H9 (cell line): Measurements from ENCODE around the gene PPP2CA. TPM values are rescaled to one million over a fixed set of nuclear protein-coding genes. Genes with fewer than 3 reads are reported as not detected.

ENCODE experiments used
- DNase-seq: peaks from one replicate; pipeline ENCODE4 v3.0.0-alpha.2; 2017
- H2AFZ ChIP-seq: one replicate; pipeline ENCODE4 v1.6.1; 2013; ENCODE audit warnings: mild to moderate bottlenecking, low read length, control low read depth, moderate library complexity
- H2AK5ac ChIP-seq: 2 replicates; pipeline ENCODE4 v1.6.1; 2013; ENCODE audit warnings: low read length, control low read depth, mixed read lengths; ENCODE audit not compliant: insufficient read length
- H2BK120ac ChIP-seq: one replicate; pipeline ENCODE4 v1.6.1; 2013; ENCODE audit warnings: low read depth, mild to moderate bottlenecking, low read length, control low read depth, inconsistent platforms; ENCODE audit not compliant: poor library complexity, severe bottlenecking
- H2BK12ac ChIP-seq: 2 replicates; pipeline ENCODE4 v1.6.1; 2013; ENCODE audit warnings: low read length, control low read depth, mixed read lengths, low read depth; ENCODE audit not compliant: insufficient read length
- H2BK15ac ChIP-seq: 2 replicates; pipeline ENCODE4 v1.6.1; 2013; ENCODE audit warnings: low read depth, low read length, control low read depth
- H2BK20ac ChIP-seq: one replicate; pipeline ENCODE4 v1.6.1; 2013; ENCODE audit warnings: low read depth, mild to moderate bottlenecking, low read length, control low read depth, inconsistent platforms; ENCODE audit not compliant: poor library complexity, severe bottlenecking
- H2BK5ac ChIP-seq: 2 replicates; pipeline ENCODE4 v1.6.1; 2013; ENCODE audit warnings: low read length, control low read depth, mixed read lengths; ENCODE audit not compliant: insufficient read length
- H3K14ac ChIP-seq: 2 replicates; pipeline ENCODE4 v1.6.1; 2013; ENCODE audit warnings: low read length, control low read depth; ENCODE audit not compliant: insufficient read depth
- H3K18ac ChIP-seq: 2 replicates; pipeline ENCODE4 v1.6.1; 2013; ENCODE audit warnings: low read depth, mild to moderate bottlenecking, mixed read lengths, low read length, control low read depth; ENCODE audit not compliant: insufficient read length
- H3K23ac ChIP-seq: 2 replicates; pipeline ENCODE4 v1.6.1; 2013; ENCODE audit warnings: low read length, control low read depth, mixed read lengths, low read depth; ENCODE audit not compliant: insufficient read length
- H3K23me2 ChIP-seq: 2 replicates; pipeline ENCODE4 v1.6.1; 2013; ENCODE audit warnings: low read depth, mild to moderate bottlenecking, mixed read lengths, low read length, control low read depth; ENCODE audit not compliant: insufficient read length, poor library complexity, severe bottlenecking
- H3K27ac ChIP-seq: 2 replicates; pipeline ENCODE4 v1.5.1; 2013; ENCODE audit warnings: low read length, control low read depth, mixed read lengths, low read depth; ENCODE audit not compliant: insufficient read length
- H3K27me3 ChIP-seq: 2 replicates; pipeline ENCODE4 v1.6.1; 2013; ENCODE audit warnings: low read length, control low read depth, inconsistent platforms; ENCODE audit not compliant: insufficient read depth
- H3K4ac ChIP-seq: 2 replicates; pipeline ENCODE4 v1.6.1; 2013; ENCODE audit warnings: low read depth, mild to moderate bottlenecking, control low read depth, inconsistent platforms, low read length, moderate library complexity
- H3K4me1 ChIP-seq: 2 replicates; pipeline ENCODE4 v1.6.1; 2013; ENCODE audit warnings: low read length, control low read depth, inconsistent platforms; ENCODE audit not compliant: insufficient read depth
- H3K4me2 ChIP-seq: 2 replicates; pipeline ENCODE4 v1.6.1; 2013; ENCODE audit warnings: low read length, control low read depth, mixed read lengths; ENCODE audit not compliant: insufficient read length, insufficient read depth
- H3K56ac ChIP-seq: 2 replicates; pipeline ENCODE4 v1.6.1; 2013; ENCODE audit warnings: low read depth, mild to moderate bottlenecking, mixed read lengths, low read length, control low read depth; ENCODE audit not compliant: insufficient read length
- H3K79me1 ChIP-seq: 2 replicates; pipeline ENCODE4 v1.6.1; 2013; ENCODE audit warnings: low read depth, mild to moderate bottlenecking, moderate library complexity, low read length, control low read depth, inconsistent platforms; ENCODE audit not compliant: insufficient read depth, poor library complexity, severe bottlenecking
- H3K79me2 ChIP-seq: 2 replicates; pipeline ENCODE4 v1.6.1; 2013; ENCODE audit warnings: low read length, control low read depth, inconsistent platforms; ENCODE audit not compliant: insufficient read depth
- H3K9ac ChIP-seq: 2 replicates; pipeline ENCODE4 v1.6.1; 2013; ENCODE audit warnings: low read length, control low read depth, mixed read lengths; ENCODE audit not compliant: insufficient read length; ENCODE audit errors: extremely low read depth
- H3K9me3 ChIP-seq: one replicate; pipeline ENCODE4 v1.6.1; 2013; ENCODE audit warnings: low read depth, low read length, inconsistent platforms; ENCODE audit not compliant: control insufficient read depth
- H3T11ph ChIP-seq: one replicate; pipeline ENCODE4 v1.6.1; 2013; ENCODE audit warnings: mild to moderate bottlenecking, low read length, control low read depth, inconsistent platforms
- H4K20me1 ChIP-seq: one replicate; pipeline ENCODE4 v1.6.1; 2013; ENCODE audit not compliant: control insufficient read depth, insufficient read length, insufficient read depth
- H4K5ac ChIP-seq: 2 replicates; pipeline ENCODE4 v1.6.1; 2013; ENCODE audit warnings: low read depth, mild to moderate bottlenecking, mixed read lengths, low read length, control low read depth; ENCODE audit not compliant: insufficient read length
- H4K8ac ChIP-seq: replicated peaks from 2 replicates; pipeline ENCODE4 v1.6.1; 2013; ENCODE audit warnings: low read length, control low read depth, mixed read lengths, low read depth; ENCODE audit not compliant: insufficient read length
- H4K91ac ChIP-seq: 2 replicates; pipeline ENCODE4 v1.6.1; 2013; ENCODE audit warnings: low read depth, mild to moderate bottlenecking, moderate library complexity, mixed read lengths, low read length, control low read depth; ENCODE audit not compliant: insufficient read length
- H3K27ac Mint-ChIP-seq, 3 experiments: 2 replicates in 2 of 3; 3 replicates in 1 of 3; pipeline ENCODE4 v1.8.0; 2020 to 2021; ENCODE audit warnings: mixed read lengths in 3 of 3, mild to moderate bottlenecking in 1 of 3, moderate library complexity in 1 of 3
- H3K27me3 Mint-ChIP-seq: 2 replicates; pipeline ENCODE4 v1.8.0; 2021; ENCODE audit warnings: low read depth, mild to moderate bottlenecking, moderate library complexity, mixed read lengths
- H3K36me3 Mint-ChIP-seq, 3 experiments: 2 replicates in 2 of 3; 3 replicates in 1 of 3; pipeline ENCODE4 v1.8.0; 2020 to 2021; ENCODE audit warnings: low read depth in 3 of 3, mixed read lengths in 3 of 3; ENCODE audit not compliant: insufficient read depth in 1 of 3
- H3K4me1 Mint-ChIP-seq, 2 experiments: 2 replicates each; pipeline ENCODE4 v1.8.0; 2020; ENCODE audit warnings: mixed read lengths in 2 of 2
- H3K4me3 Mint-ChIP-seq, 2 experiments: 2 replicates in 1 of 2; 3 replicates in 1 of 2; pipeline ENCODE4 v1.8.0; 2020 to 2021; ENCODE audit warnings: mild to moderate bottlenecking in 2 of 2, mixed read lengths in 2 of 2, moderate library complexity in 1 of 2
- H3K9me3 Mint-ChIP-seq, 2 experiments: 2 replicates in 1 of 2; 3 replicates in 1 of 2; pipeline ENCODE4 v1.8.0; 2020; ENCODE audit warnings: mild to moderate bottlenecking in 2 of 2, mixed read lengths in 2 of 2, moderate library complexity in 1 of 2
- total RNA-seq: library from RNA; stranded (reverse); gene quantifications from 2 replicates; pipeline ENCODE4 v1.2.1, GENCODE V29; 2021
- TF ChIP-seq, protein P1 (sequence below): fragments of 200-600 bp; sonication (generic); conservative IDR thresholded peaks from 3 replicates; pipeline ENCODE4 v1.8.0; 2021; ENCODE audit warnings: antibody characterized with exemption, mild to moderate bottlenecking

PPP2CA gene
- total RNA-seq, 1 experiment from 2014 or later: 244 TPM

DNA sequence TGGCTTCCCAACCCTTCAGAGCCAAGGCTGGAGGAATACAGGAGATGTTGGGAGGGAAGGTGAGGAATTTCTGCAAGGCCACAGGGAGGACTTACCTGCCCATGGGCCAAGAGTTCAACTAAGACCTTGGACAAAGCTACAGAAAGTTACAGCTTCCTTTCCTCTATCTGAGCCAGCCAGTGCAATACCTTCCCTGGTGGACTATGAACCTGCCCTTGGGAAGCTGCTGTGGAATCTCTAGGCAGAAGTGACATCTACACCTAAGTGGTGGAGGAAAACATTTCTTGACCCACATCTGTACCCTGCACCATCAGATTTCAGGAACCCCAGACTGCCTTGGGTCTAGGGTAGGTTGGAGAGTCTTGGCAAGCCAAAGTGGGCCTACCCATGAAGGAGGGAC lies 42.4 kb downstream of the PPP2CA start:
- H3K27ac ChIP-seq: no peak overlapping the region
- no peak overlapping the region for H4K91ac ChIP-seq
- no peak overlapping the region for H3K18ac ChIP-seq
- H2AK5ac ChIP-seq: no peak overlapping the region
- H3K23me2 ChIP-seq: no peaks in the 10 kb centered on the region
- H3K9me3 Mint-ChIP-seq: no peaks in the 10 kb centered on the region
- H4K20me1 ChIP-seq: no peaks in the 10 kb centered on the region
- H2BK20ac ChIP-seq: no peak overlapping the region
- H3K27me3 Mint-ChIP-seq: no peaks in the 10 kb centered on the region; the same call in 1 of the 2 replicates
- no peak overlapping the region for H3K23ac ChIP-seq
- TF ChIP-seq, protein P1, sequence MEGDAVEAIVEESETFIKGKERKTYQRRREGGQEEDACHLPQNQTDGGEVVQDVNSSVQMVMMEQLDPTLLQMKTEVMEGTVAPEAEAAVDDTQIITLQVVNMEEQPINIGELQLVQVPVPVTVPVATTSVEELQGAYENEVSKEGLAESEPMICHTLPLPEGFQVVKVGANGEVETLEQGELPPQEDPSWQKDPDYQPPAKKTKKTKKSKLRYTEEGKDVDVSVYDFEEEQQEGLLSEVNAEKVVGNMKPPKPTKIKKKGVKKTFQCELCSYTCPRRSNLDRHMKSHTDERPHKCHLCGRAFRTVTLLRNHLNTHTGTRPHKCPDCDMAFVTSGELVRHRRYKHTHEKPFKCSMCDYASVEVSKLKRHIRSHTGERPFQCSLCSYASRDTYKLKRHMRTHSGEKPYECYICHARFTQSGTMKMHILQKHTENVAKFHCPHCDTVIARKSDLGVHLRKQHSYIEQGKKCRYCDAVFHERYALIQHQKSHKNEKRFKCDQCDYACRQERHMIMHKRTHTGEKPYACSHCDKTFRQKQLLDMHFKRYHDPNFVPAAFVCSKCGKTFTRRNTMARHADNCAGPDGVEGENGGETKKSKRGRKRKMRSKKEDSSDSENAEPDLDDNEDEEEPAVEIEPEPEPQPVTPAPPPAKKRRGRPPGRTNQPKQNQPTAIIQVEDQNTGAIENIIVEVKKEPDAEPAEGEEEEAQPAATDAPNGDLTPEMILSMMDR: no peak
- H3K4me1 Mint-ChIP-seq: peaks cover 2 to 3% of the 10 kb centered on the region in 2 experiments; a peak in 3 of 4 replicates
- no peak overlapping the region for H4K5ac ChIP-seq
- H2BK120ac ChIP-seq: no peak overlapping the region
- no peak overlapping the region for H3K14ac ChIP-seq
- H3K4me2 ChIP-seq: no peak overlapping the region
- H2AFZ ChIP-seq: no peak overlapping the region
- no peak overlapping the region for H2BK12ac ChIP-seq
- H3K36me3 Mint-ChIP-seq: no peaks in the 10 kb centered on the region
- H3K4ac ChIP-seq: no peak overlapping the region
- no peak overlapping the region for H2BK5ac ChIP-seq
- H3K27me3 ChIP-seq: no peaks in the 10 kb centered on the region
- no peak overlapping the region for H3K9ac ChIP-seq
- no peaks in the 10 kb centered on the region for H3K9me3 ChIP-seq
- DNase-seq: no peak
- H3K27ac Mint-ChIP-seq: no peak overlapping the region
- H2BK15ac ChIP-seq: no peak overlapping the region
- no peak overlapping the region for H3K56ac ChIP-seq
- no peaks in the 10 kb centered on the region for H3K4me1 ChIP-seq
- H3K4me3 Mint-ChIP-seq: no peak overlapping the region
- H4K8ac ChIP-seq: no peak overlapping the region
- no peaks in the 10 kb centered on the region for H3K79me1 ChIP-seq
- no peaks in the 10 kb centered on the region for H3K79me2 ChIP-seq
- H3T11ph ChIP-seq: no peak overlapping the region
